Activated gamma-delta T cell treated with anti-CD3 and anti-CD28 coated beads, Interleukin-2, amount 50 U/mL, for 16 hours (primary cell): ENCODE measurements around the gene KLHL7.
"Not testable (repeated sequence)": the region's sequence is repeated elsewhere in the genome, so short reads cannot be mapped to it uniquely, and the experiment has no call there.

Experiments
- DNase-seq: peaks from one replicate; pipeline ENCODE4 v3.0.0-alpha.2; 2020; ENCODE audit warnings: low read depth

The KLHL7 gene

GRCh38 chr7:23218196-23218595, 112.6 kb downstream of the KLHL7 start:
- no peak for DNase-seq

GRCh38 chr7:23220690-23221305, 115.2 kb downstream of the KLHL7 start:
- no peak for DNase-seq

GRCh38 chr7:23222439-23223030, 117.0 kb downstream of the KLHL7 start:
- DNase-seq: no peak

- DNase-seq: not testable (repeated sequence)
These were observed 118.8 kb downstream of the KLHL7 start for GRCh38 chr7:23224364-23224763.

DNA sequence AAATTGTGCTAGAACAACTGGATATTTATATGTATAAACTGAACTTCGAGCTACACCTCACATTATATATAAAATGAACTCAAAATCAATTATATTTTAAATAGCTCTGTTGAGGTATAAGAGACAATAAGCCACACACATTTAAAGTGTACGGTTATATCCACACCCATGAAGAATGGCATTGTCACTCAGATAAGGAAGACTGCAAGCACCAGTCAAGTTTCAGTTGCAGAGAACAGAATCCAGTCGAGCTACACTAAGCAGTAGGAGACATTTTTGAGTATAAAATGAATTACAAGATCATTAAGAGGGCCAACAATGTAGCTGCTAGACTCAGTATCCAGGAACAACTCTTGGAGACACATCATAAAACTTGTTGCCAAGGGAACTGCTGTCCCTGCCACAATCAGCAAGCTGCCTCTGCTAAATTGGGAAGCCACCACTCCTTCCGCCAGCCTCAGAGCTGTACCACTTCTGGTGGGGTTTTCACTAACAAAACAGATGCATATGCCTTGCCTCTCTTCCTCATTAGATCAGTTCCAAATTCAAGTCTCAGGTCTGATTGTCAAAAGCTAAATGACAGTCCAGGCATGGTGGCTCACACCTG, 121.4 kb downstream of the KLHL7 start:
- no peak for DNase-seq
